Activated B cell treated with CpG ODN at 0.5 μM for 24 hours (primary cell): ENCODE data around the gene FADS1. TPM values are rescaled to one million over a fixed set of nuclear protein-coding genes. Genes with fewer than 3 reads are reported as not detected.

Experiments
- ATAC-seq: fragments of 200-7000 bp; cut with Tn5 transposase; one replicate; pipeline ENCODE4 v1.10.0; 2021; ENCODE audit warnings: low read depth, mild to moderate bottlenecking, moderate library complexity
- CTCF ChIA-PET: fragments of 350-600 bp; sonication (Branson Sonifier 250); formaldehyde crosslinking; loops from one replicate; lab custom pipeline; 2021; ENCODE audit warnings: antibody characterized with exemption; lab: Charles Lee
- POLR2A ChIA-PET: fragments of 350-600 bp; sonication (Branson Sonifier 250); formaldehyde crosslinking; loops from one replicate; lab custom pipeline; 2021; ENCODE audit warnings: antibody characterized with exemption; lab: Charles Lee
- DNase-seq: peaks from one replicate; pipeline ENCODE4 v3.0.0; 2022
- H3K27ac Mint-ChIP-seq: one replicate; pipeline ENCODE4 v1.8.0; 2020; ENCODE audit warnings: mixed read lengths
- H3K27me3 Mint-ChIP-seq: one replicate; pipeline ENCODE4 v1.8.0; 2021; ENCODE audit warnings: mixed read lengths
- H3K36me3 Mint-ChIP-seq: one replicate; pipeline ENCODE4 v1.8.0; 2021; ENCODE audit warnings: low read depth, mixed read lengths
- H3K4me1 Mint-ChIP-seq: one replicate; pipeline ENCODE4 v1.8.0; 2021; ENCODE audit warnings: mixed read lengths
- H3K4me3 Mint-ChIP-seq: one replicate; pipeline ENCODE4 v1.8.0; 2020; ENCODE audit warnings: mild to moderate bottlenecking, mixed read lengths
- H3K9me3 Mint-ChIP-seq: one replicate; pipeline ENCODE4 v1.8.0; 2020; ENCODE audit warnings: mixed read lengths
- intact Hi-C: fragments of 100-400 bp; cut with micrococcal nuclease; formaldehyde crosslinking; loops from one replicate; pipeline ENCODE4 v1.15.1; 2024
- total RNA-seq: library from RNA; stranded (reverse); gene quantifications from 2 replicates; pipeline ENCODE4 v1.2.3, GENCODE V29; 2022
- TF ChIP-seq, protein P1 (sequence below): fragments of 200-600 bp; IDR thresholded peaks from one replicate; pipeline ENCODE4 v1.8.0; 2022; ENCODE audit warnings: antibody characterized with exemption, mild to moderate bottlenecking

FADS1 gene
- total RNA-seq, 1 donor from 2014 or later = 23.3 TPM

DNA sequence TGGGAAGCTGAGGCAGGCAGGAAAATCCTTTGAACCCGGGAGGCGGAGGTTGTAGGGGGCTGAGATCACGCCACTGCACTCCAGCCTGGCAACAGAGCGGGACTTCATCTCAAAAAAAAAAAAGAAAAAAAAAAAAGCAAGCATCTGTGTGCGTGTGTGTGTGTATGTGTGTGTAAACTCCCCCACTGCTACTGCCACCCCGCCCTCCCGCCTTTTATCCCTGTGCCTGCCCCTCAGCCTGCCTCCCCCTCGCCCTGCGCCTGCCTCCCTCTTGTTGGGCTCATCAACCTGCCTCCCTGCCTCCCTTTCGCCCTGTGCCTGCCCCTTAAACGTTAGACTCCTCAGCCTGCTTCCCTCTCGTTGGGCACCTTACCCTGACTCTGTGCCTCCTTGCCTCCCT, 42.4 kb downstream of the FADS1 start:
- TF ChIP-seq, protein P1, sequence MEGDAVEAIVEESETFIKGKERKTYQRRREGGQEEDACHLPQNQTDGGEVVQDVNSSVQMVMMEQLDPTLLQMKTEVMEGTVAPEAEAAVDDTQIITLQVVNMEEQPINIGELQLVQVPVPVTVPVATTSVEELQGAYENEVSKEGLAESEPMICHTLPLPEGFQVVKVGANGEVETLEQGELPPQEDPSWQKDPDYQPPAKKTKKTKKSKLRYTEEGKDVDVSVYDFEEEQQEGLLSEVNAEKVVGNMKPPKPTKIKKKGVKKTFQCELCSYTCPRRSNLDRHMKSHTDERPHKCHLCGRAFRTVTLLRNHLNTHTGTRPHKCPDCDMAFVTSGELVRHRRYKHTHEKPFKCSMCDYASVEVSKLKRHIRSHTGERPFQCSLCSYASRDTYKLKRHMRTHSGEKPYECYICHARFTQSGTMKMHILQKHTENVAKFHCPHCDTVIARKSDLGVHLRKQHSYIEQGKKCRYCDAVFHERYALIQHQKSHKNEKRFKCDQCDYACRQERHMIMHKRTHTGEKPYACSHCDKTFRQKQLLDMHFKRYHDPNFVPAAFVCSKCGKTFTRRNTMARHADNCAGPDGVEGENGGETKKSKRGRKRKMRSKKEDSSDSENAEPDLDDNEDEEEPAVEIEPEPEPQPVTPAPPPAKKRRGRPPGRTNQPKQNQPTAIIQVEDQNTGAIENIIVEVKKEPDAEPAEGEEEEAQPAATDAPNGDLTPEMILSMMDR = no peak
- Mint-ChIP-seq H3K27me3 (peaks cover 5% of the 10 kb centered on the region), H3K4me3 (no peak overlapping the region), H3K9me3 (no peaks in the 10 kb centered on the region), H3K27ac (no peak overlapping the region), H3K36me3 (no peaks in the 10 kb centered on the region), H3K4me1 (peaks cover 14% of the 10 kb centered on the region)
- DNase-seq (no peak), ATAC-seq (no peak)
- ChIA-PET CTCF (no interaction called here), POLR2A (no interaction called here)
- intact Hi-C loops = no loop called here

DNA sequence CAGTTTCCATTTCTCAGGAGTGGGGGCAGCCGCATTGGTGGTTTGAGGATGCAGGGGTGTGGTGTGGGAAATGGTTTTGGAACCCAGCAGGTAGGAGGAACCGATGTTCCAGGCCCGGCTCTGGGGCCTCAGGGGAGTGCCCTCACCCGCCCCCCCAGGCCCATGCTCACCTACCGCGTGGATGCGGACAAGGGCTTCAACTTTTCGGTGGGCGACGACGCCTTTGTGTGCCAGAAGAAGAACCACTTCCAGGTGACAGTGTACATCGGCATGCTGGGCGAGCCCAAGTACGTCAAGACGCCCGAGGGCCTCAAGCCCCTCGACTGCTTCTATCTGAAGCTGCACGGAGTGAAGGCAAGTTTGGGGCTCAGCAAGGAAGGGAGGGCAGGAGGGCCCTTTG, 43.0 kb downstream of the FADS1 start:
- no peak for DNase-seq
- Mint-ChIP-seq H3K4me1 (peaks cover 14% of the 10 kb centered on the region), H3K36me3 (no peaks in the 10 kb centered on the region), H3K4me3 (no peak overlapping the region), H3K27me3 (peaks cover 5% of the 10 kb centered on the region), H3K27ac (no peak overlapping the region), H3K9me3 (no peaks in the 10 kb centered on the region)
- ATAC-seq = no peak
- ChIA-PET POLR2A (no interaction called here), CTCF (no interaction called here)
- TF ChIP-seq, protein P1 = no peak
- intact Hi-C loops = no loop called here

DNA sequence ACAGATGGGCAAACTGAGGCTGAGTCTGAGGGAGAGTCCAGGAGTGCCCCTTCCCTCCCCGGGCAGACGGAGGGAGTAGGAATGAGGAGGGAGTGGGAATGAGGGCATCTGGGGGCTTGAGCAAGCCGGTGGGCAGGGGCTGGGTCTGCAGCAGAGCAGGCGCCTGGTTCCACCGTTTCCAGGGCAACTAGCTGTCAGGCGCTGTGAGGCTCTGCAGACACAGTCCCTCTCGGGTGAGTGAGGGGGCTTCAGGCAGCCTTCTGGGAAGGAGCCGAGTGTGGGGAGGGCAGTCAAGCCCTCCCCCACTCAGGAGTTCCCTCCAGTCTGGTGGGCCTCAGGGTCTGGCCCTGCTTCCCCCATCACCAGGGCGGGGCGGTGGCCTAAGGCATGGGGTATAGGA, 43.4 kb downstream of the FADS1 start:
- TF ChIP-seq, protein P1 = no peak
- Mint-ChIP-seq H3K9me3 (no peaks in the 10 kb centered on the region), H3K27ac (no peak overlapping the region), H3K27me3 (peaks cover 5% of the 10 kb centered on the region), H3K4me3 (no peak overlapping the region), H3K36me3 (no peaks in the 10 kb centered on the region), H3K4me1 (peaks cover 14% of the 10 kb centered on the region)
- no peak for ATAC-seq
- CTCF ChIA-PET = no interaction called here
- intact Hi-C loops = no loop called here
- DNase-seq = no peak
- POLR2A ChIA-PET = no interaction called here

DNA sequence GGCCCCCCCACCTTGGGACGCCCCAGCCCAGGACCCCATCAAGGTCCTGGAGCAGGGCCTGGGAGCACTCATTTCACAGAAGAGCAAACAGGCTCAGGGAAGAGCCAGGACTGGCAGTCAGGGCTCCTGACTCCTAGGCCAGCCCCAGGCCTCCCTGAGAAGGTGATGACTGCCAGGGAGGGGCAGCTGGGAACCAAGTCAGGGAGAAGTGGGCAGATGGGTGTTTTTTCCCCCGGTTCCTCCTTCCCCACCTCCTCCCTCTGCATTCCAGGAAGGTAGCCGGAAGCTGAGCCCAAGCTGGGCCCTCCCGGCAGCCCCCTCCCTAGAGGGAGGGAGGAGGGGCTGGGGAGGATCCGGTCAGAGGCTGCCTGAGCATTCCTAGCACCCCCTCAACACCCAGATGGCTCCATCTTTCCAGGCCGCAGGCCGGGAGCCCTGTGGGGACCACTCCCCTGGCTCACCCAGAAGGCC, 44.8 kb downstream of the FADS1 start:
- Mint-ChIP-seq H3K4me1 (peaks cover 8% of the 10 kb centered on the region), H3K27me3 (peaks cover 5% of the 10 kb centered on the region), H3K36me3 (no peaks in the 10 kb centered on the region), H3K4me3 (no peak overlapping the region), H3K27ac (no peak overlapping the region), H3K9me3 (no peaks in the 10 kb centered on the region)
- TF ChIP-seq, protein P1 = no peak
- no peak for ATAC-seq
- ChIA-PET POLR2A (no interaction called here), CTCF (no interaction called here)
- intact Hi-C loops = no loop called here
- DNase-seq = no peak

DNA sequence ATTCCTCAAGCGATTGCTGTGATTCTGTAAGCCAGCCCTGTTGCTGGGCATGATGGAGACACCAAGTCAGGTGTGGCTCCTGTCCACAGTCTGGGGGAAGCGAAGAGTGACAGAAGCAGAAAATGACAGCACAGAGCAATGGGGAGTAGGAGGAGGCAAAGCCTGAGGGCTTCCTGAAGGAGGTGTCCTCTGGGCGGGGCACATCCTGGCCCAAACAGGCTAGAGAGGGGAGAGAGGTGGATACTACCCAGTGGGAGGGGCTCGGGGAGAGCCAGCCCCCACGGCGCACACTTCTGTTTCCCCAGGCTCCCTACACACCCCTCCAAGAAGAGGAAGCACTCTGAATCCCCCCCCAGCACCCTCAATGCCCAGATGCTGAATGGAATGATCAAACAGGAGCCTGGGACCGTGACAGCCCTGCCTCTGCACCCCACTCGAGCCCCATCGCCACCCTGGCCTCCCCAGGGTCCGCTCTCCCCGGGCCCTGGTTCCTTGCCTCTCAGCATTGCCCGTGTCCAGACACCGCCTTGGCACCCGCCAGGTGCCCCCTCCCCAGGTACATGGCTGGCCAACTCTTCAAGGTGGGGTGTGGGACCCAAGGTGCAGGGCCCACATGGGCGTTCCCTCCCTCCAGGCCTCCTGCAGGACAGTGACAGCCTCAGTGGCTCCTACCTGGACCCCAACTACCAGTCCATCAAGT, 45.5 kb downstream of the FADS1 start:
- no peak overlapping the region for H3K27ac Mint-ChIP-seq
- ATAC-seq (no peak), DNase-seq (no peak)
- peaks cover 1% of the 10 kb centered on the region for H3K4me1 Mint-ChIP-seq
- intact Hi-C loops = no loop called here
- TF ChIP-seq, protein P1 = no peak
- H3K4me3 Mint-ChIP-seq = no peak overlapping the region
- ChIA-PET CTCF (no interaction called here), POLR2A (no interaction called here)
- no peaks in the 10 kb centered on the region for H3K9me3 Mint-ChIP-seq
- no peaks in the 10 kb centered on the region for H3K36me3 Mint-ChIP-seq
- peaks cover 3% of the 10 kb centered on the region for H3K27me3 Mint-ChIP-seq
